GM18907 (cell line): Measurements from ENCODE around the gene KSR2.
"Not testable (repeated sequence)": the region's sequence is repeated elsewhere in the genome, so short reads cannot be mapped to it uniquely, and the experiment has no call there.

Experiments used
- ATAC-seq: cut with Tn5 transposase; IDR thresholded peaks from one replicate; pipeline ENCODE4 v1.9.1; 2021; ENCODE audit warnings: mild to moderate bottlenecking, moderate library complexity; ENCODE audit not compliant: unreplicated experiment

KSR2 gene

DNA sequence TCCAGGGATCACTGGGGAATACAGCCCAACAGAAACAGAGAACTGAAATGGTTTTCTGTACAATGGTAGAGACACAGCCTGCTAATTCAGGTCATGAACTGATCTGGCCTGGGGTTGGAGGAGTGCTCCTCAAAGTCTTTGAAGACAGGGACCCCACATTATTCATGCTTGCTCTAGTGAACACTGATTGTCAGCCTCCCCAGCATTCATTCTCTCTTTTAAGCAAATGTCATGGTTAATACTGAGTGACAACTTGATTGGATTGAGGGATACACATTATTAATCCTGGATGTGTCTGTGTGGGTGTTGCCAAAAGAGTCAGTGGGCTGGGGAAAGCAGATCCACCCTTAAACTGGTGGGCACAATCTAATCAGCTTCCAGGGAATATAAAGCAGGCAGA, 319.0 kb downstream of the KSR2 start:
- no peak for ATAC-seq

- no peak for ATAC-seq
Measured at GRCh38 chr12:117646520-117646919, 322.3 kb downstream of the KSR2 start.

- ATAC-seq = no peak
Measured at GRCh38 chr12:117645473-117645872, 323.3 kb downstream of the KSR2 start.

DNA sequence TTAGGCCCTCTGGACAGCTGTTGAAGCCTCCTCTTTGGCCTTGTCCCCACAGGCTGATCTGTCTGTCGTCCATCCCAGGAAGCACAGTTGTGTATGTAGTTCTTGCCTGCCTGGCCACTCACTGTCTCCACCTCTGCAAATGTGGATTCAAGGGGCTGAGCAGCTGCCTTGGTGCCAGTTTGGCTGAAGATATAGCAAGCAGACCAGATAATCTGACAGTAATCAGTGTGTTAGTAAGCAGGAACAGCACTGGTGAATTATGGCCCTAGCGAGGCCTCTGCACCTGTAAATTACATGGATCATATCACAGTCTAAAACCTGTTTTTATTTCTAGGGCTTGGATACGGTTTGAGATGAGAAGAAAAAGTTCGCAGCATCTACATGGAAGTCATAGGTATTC, 324.8 kb downstream of the KSR2 start:
- ATAC-seq = no peak

- ATAC-seq = no peak
Measured at GRCh38 chr12:117641885-117642284, 326.9 kb downstream of the KSR2 start.

DNA sequence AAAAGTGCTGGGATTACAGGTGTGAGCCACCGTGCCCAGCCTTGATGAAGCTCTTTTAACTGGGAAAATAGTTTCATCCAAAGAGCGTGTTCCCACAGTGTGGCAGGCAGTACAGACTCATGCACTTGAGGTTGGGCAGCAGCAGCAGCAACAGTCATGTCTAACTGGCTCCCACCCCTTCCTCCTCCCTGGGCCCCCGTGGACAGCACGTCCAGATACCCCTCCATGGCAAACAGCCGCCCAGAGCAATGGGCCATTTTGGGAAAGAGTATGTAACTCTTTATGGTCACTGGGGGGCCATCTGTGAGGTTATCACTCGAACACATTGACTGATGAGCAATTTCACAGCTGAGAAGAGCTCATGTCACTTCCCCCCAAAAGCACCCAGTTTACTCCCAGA, 328.3 kb downstream of the KSR2 start:
- ATAC-seq = no peak

DNA sequence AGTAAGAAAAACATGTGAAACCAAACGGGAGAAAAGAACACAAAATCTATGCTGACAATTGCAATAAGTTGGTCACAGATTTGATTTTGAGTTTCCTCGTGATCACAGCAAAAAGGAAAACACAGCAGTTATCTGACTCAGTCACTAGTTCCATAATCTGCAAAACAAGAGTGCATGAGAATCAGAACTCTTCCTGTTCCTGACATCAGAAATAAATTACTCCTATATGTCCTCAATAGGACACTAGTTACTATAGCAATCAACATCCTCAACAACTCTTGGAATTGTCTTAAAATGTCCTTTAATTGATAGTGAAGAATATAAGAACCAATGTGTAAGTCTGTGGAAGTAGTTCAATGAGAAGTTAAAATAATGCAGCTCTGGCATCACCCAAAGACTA, 339.3 kb downstream of the KSR2 start:
- no peak for ATAC-seq

DNA sequence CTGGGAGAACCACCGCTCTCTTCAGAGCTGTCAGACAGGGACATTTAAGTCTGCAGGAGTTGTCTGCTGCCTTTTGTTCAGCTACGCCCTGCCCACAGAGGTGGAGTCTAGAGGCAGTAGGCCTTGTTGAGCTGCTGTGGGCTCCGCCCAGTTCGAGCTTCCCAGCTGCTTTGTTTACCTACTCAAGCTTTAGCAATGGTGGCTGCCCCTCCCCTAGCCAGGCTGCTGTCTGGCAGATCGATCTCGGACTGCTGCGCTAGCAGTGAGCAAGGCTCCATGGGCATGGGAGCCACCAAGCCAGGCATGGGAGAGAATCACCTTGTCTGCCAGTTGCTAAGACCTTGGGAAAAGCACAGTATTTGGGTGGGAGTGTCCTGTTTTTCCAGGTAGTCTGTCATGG, 340.1 kb downstream of the KSR2 start:
- ATAC-seq = not testable (repeated sequence)

DNA sequence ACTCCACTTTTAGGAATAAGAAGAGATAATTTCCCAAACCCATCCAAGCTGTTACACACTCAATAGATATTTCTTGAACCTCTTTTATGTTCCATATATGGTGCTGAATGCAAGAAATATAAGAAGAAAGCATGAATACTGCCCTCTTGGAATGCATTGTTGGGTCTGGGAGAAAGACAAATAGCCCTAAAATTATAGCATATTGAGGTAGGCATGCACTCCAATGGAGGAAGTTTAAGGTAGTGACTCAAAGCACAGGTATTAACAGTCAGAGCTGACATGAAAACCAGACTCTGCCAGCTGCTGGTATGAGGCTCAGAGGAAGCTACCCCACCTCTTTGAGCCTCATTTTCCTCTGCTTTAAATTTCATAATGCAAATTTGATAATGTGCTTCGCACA, 346.0 kb downstream of the KSR2 start:
- ATAC-seq = no peak

- no peak for ATAC-seq
Measured at GRCh38 chr12:117622087-117622486, 346.7 kb downstream of the KSR2 start.

DNA sequence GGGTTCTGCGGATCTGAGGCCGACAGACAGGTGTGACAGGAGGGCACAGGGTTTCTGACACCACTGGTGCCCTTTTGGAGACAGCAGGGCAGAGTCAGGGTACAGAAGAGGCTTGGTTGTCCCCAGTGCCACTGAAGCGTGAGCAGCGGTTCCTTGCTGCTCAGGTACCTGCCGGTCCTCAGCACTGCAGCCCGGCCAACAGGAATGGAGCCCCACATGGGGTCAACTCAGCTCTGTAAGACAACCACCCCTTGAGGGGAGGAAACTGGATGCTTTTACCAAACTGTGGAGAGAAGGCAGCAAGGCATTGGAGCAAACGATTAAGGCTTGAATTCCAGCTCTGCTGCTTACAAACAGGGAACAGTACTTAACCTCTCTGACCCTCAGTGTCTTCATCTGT, 361.0 kb downstream of the KSR2 start:
- ATAC-seq = no peak

DNA sequence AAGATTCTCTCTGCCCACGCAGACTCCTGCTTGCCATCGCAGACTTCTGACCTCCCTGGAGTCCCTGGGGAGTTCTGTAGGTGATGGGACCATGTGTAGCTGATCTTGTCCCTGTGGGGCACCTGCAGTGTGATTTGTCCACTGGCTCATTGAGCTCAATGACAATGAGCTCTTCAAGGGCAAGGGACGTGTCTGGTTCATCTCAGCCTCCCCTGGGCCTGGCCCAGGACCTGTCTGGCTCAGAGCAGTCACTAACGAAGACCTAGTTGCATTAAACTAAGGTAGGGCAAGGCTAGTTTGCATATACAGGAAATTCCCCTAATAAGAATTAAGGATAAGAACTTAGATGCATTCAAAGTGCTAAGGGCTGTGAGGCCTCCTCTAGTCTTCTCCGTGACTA, 361.8 kb downstream of the KSR2 start:
- ATAC-seq = no peak

DNA sequence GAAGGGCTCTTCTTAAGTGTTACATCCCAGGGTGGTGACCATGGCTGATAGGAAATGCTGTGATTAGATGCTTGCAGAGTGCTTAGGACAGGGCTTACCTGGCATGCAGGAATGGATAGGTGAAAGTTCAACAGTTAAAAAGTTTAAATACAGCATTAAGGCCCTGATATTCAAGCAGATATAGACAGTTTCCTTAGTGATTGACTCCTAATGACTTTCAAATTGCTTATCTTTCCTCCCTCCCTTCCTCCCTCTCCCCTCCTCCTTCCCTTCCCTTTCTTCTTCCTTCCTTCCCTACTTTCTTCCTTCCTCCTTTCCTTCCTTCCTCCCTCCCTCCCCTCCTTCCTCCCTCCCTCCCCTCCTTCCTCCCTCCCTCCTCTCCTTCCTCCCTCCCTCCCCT, 362.8 kb downstream of the KSR2 start:
- ATAC-seq = no peak

DNA sequence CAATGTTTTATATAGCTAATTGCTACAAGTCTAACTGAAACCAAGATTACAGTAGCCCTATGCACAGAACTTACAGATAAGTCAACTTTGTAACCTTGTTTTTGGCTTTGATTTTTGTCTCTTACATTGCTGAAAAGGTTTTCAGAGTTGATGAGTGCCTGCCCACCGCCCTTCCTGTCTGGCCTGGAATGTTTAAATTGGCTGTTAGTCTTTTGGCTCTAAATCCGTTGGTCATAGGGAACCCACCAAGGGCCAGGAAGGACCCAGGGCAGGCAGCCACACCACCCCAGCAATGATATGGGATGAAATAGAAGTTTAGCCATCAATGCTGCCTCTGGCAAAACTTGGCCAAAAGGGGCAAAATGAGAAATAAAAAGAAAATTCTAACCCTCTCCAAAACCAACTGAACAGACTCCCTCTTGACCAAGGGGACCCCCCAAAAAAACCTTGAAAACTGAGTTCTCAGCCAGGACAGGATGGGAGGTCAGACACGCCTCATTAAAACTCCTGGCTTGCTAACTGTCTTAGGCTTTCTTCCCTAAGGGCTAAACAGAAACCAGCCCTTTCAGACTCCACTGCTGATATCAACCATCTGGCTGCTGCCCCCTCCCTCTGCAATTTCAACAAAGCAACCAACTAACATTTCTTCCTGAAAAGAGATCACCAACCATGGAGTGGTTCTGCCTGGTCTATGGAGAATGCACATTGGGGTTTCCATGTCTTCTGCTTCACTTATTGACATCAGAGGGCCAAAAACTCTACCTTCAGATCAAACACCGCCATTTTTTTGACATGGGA, 365.3 kb downstream of the KSR2 start:
- ATAC-seq = no peak

GRCh38 chr12:117599849-117600248, 368.9 kb downstream of the KSR2 start:
- ATAC-seq = no peak

DNA sequence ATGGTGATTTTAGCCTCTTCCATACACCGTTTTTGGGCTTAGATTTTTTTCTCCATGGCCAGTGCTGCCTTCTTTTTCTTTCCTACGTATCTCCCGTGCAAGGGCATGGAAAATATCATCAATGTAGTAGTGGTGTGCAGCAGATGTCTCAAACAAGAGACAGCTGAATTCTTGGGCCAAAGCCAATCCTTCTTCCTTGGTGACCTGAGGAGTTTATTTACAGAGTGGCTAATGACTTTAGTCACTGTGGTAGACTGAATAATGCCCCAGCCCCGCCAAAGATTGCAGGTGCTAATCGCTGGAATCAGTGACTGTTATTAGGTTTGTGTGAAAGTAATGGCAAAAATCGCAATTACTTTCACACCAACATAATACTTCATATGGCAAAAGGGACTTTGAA, 371.8 kb downstream of the KSR2 start:
- ATAC-seq = no peak

- ATAC-seq = no peak
Measured at GRCh38 chr12:117595751-117596150, 373.0 kb downstream of the KSR2 start.

- ATAC-seq = no peak
Measured at GRCh38 chr12:117594481-117594880, 374.3 kb downstream of the KSR2 start.

DNA sequence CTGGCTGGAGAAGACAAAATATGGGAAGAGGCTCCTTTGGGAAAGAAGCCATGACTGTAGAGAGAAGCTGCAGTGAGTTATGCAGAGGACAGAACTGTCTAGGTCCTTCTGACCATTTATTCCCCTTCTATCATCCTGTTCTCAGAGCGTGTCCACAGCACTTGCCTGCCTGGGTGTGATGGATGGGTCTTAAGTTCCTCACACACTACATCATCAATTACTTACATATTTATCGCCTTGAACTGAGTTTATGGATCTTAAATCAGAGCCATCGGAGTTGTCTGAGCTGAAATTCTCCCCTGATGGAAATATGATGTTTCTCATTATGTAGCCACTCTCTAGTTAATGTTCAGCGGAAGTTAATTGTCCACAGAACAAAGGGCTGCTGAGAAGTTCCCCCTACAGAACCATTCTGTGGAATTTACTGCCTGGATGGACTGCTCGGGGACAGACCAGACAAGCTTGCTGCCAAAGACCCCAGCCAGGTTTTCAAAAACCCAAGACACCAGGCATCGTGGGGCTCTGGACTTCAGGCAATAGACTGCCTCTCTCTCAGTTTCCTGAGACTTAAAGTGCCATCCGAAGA, 374.9 kb downstream of the KSR2 start:
- no peak for ATAC-seq

GRCh38 chr12:117592588-117593305, 376.0 kb downstream of the KSR2 start:
- ATAC-seq = no peak

GRCh38 chr12:117590999-117591398, 377.8 kb downstream of the KSR2 start:
- ATAC-seq = no peak

DNA sequence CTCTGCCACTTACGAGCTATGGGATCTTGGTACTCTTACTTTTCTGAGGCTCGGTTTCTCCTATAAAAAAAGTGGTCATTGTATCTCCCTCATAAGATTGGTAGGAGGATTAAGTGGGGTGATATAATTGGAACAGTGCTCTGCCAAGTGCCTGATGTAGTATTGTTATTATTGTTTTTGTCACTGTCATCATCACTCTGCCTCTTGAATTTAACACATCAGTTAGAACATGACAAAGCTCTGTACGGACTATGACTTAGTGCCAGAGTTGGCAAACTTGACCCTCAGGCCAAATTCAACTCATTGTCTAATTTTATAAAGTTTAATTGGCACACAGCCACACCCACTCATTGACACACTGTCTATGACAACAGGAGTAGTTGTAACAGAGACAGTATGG, 378.4 kb downstream of the KSR2 start:
- ATAC-seq = no peak
